Duodenal mucosa (tissue), 2 donors: ENCODE measurements around the gene LIN37.
A peak's percentile ranks its signal among the peaks of the same experiment; 100 is the strongest.

Source experiments
- H3K27ac ChIP-seq: one replicate; pipeline ENCODE4 v1.7.0; 2013; ENCODE audit warnings: low read depth, low read length
- H3K27me3 ChIP-seq, 2 donors: one replicate each; pipeline ENCODE4 v1.7.0; 2013; ENCODE audit warnings: low read length in 2 of 2, control low read depth in 1 of 2; ENCODE audit not compliant: insufficient read depth in 2 of 2, control insufficient read depth in 1 of 2
- H3K36me3 ChIP-seq, 2 donors: one replicate each; pipeline ENCODE4 v1.7.0; 2013; ENCODE audit warnings: low read length in 2 of 2, control low read depth in 1 of 2; ENCODE audit not compliant: insufficient read depth in 2 of 2, control insufficient read depth in 1 of 2
- H3K4me1 ChIP-seq, 2 donors: one replicate each; pipeline ENCODE4 v1.7.0; 2013; ENCODE audit warnings: low read length in 2 of 2, control low read depth in 1 of 2; ENCODE audit not compliant: insufficient read depth in 2 of 2, control insufficient read depth in 1 of 2
- H3K4me3 ChIP-seq, 2 donors: one replicate each; pipeline ENCODE4 v1.7.0; 2013; ENCODE audit warnings: low read length in 2 of 2, low read depth in 1 of 2
- H3K9ac ChIP-seq, 2 donors: one replicate each; pipeline ENCODE4 v1.7.0; 2013; ENCODE audit warnings: low read length in 2 of 2, low read depth in 1 of 2
- H3K9me3 ChIP-seq, 2 donors: one replicate each; pipeline ENCODE4 v1.7.0; 2013; ENCODE audit warnings: low read length in 2 of 2, control low read depth in 1 of 2; ENCODE audit not compliant: control insufficient read depth in 1 of 2

The LIN37 gene

DNA sequence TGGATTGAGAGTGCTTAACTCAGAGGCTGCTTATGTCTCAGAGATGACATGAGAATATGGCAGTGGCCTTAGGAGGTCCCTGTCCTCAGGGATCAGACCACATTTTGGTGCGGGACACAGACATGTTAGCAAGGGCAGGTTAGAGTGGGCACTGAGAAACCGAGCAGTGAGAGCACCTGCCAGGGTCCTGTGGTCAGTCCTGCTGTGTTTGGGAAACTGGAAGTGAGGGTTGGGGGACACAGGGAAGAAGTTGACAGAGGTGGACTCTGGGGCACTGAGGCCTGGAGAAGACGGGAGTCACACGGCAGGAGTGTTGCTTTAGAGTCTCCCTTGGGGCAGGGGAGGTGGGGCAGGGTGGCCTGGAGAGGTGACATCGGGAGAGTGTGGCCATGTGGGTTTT, 13.5 kb upstream of the LIN37 start:
- Histone ChIP-seq H3K9ac (no peak overlapping the region), H3K27ac (no peak overlapping the region), H3K36me3 (peaks cover 47 to 83% of the 10 kb centered on the region in 2 donors)

DNA sequence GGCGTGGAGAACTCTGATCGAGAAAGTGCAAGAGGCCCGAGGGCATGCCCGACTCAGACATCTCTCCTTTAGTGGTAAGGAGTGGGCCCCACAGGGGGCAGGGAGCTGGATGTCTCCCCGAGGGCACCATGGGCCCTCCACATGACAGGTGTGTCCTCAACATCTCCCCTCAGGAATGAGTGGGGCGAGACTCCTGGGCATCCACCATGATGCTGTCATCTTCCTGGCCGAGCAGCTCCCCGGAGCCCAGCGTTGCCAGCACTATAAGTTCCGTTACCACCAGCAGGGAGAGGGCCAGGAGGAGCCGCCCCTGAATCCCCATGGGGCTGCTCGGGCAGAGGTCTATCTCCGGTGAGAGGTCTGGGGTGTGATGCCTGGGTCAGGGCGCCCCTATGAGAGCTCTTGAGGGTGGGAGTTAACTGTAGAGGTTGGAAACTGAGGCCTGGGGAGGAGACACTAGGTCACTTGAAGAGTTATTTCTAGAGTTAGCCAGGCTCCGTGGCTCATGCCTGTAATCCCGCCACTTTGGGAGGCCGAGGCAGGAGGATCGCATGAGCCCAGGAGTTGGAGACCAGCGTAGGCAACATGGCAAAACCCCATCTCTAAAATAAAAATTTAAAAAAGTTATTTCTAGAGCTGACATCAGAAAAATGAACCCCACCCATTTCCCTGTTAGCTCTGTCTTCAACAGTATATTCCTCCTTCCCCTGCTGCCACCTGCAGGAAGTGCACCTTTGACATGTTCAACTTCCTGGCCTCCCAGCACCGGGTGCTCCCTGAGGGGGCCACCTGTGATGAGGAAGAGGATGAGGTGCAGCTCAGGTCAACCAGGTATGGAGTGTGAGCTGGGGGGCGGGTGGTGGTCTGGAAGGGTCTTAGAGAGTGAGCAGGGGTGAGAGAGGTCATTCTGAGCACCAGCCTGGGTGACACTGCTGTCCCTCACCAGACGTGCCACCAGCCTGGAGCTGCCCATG, 11.2 kb upstream of the LIN37 start:
- H3K36me3 ChIP-seq = peaks cover 32 to 60% of the 10 kb centered on the region in 2 donors
- H3K9me3 ChIP-seq = no peaks in the 10 kb centered on the region
- H3K27ac ChIP-seq = no peak overlapping the region
- no peak overlapping the region for H3K9ac ChIP-seq
- H3K27me3 ChIP-seq = no peaks in the 10 kb centered on the region
- H3K4me3 ChIP-seq = no peak overlapping the region
- H3K4me1 ChIP-seq = peaks cover 2 to 12% of the 10 kb centered on the region in 2 donors

More for the DNA sequence above, 13.5 kb upstream of the LIN37 start:
- H3K9me3 ChIP-seq = no peaks in the 10 kb centered on the region
- peaks cover 0 to 4% of the 10 kb centered on the region in 2 donors for H3K4me1 ChIP-seq
- no peaks in the 10 kb centered on the region for H3K27me3 ChIP-seq
- H3K4me3 ChIP-seq = no peak overlapping the region

DNA sequence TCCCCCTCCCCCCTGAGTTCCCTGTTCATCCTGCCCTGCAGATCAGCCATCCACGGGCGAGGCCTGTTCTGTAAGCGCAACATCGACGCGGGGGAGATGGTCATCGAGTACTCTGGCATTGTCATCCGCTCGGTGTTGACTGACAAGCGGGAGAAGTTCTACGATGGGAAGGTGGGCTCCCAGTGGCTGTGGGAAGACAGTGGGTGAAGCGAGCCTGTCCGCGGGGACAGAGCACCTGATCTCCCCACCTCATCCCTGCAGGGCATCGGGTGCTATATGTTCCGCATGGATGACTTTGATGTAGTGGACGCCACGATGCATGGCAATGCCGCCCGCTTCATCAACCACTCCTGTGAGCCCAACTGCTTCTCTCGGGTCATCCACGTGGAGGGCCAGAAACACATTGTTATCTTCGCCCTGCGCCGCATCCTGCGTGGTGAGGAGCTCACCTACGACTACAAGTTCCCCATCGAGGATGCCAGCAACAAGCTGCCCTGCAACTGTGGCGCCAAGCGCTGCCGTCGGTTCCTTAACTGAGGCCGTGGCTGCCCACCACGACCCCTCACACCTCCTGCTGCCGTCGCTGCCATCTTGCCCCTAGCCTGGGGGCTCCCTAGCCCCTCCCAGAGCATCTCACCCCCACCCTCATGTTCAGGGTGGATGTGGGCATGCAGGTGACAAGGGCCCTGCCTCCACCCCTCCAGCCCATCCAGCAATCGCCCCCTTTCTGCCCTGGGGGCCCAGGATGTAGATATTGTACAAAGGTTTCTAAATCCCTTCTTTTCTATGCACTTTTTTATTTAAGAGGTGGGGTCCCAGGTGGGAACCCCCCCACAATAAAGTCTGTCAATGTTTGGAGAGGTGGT, 10.1 kb upstream of the LIN37 start:
- peaks cover 33 to 56% of the 10 kb centered on the region in 2 donors for H3K36me3 ChIP-seq
- peaks cover 2 to 12% of the 10 kb centered on the region in 2 donors for H3K4me1 ChIP-seq
- H3K9ac ChIP-seq = no peak overlapping the region
- H3K27ac ChIP-seq = no peak overlapping the region
- no peak overlapping the region for H3K4me3 ChIP-seq
- no peaks in the 10 kb centered on the region for H3K9me3 ChIP-seq
- H3K27me3 ChIP-seq = no peaks in the 10 kb centered on the region

DNA sequence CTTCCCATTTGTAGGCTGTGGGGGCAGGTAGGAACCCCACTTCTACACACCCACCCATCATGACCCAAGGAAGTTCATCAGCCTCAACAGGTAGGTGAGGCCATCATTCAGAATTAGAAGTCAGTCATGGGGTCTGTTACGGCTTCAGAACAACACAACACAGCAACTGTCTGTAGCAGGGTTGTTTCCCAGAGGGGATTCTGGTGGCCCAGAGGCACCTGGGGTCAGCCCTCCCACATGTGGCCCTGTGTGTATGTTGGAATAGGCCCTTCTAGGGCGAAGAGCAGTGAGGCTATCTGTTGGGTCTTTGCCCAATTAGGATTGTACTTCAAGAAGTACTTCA, 9.5 kb upstream of the LIN37 start:
- no peak overlapping the region for H3K9ac ChIP-seq
- peaks cover 33 to 49% of the 10 kb centered on the region in 2 donors for H3K36me3 ChIP-seq
- H3K9me3 ChIP-seq = no peaks in the 10 kb centered on the region
- H3K27ac ChIP-seq = no peak overlapping the region
- no peak overlapping the region for H3K4me3 ChIP-seq
- H3K27me3 ChIP-seq = no peaks in the 10 kb centered on the region
- peaks cover 4 to 13% of the 10 kb centered on the region in 2 donors for H3K4me1 ChIP-seq

DNA sequence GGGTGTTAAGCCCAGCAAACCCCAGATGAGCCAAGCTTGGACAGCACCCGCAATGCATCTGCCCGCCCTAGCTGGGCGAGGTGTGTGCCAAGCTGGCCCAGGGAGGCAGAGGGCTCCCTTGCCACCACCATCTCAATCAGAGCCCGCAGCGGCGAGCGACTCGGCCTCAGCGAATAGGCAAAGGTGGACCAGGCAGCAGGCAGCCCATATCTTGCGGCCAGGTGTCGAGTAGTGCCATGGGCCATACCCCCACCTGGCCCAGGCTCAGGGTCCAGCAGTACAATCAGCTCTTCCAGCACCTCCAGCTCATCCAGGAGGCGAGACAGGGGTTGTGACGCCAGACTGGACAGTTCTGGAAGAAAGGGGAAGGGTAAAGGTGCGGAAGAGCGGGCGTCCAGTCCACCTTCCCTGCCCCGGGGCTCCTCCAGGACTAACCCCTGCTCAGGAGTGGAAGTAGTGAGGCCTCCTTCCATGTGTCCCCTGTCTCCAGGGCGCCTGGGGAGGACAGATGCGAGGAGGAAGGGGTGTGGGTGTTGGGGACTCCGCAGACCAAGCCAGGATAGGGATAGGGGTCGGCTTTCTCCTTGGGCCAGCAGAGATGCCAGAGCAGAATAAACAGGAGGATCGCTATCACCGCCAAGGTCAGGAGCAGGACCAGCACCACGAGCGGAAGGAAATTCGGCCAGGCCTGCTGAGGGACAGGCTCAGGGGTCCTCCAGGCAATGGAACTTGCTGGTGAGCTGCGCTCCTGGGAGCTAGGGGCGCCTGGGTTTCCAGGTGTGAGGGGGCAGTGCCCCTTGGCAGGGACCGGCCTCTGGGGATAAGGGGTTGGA, 8.9 kb upstream of the LIN37 start:
- Histone ChIP-seq H3K4me1 (peaks cover 10 to 20% of the 10 kb centered on the region in 2 donors), H3K9ac (peak overlapping the region in 1 of 2 donors; percentile 47), H3K27ac (no peak overlapping the region), H3K9me3 (no peaks in the 10 kb centered on the region), H3K4me3 (peak overlapping the region; percentile 75 to 90), H3K27me3 (no peaks in the 10 kb centered on the region), H3K36me3 (peaks cover 28 to 43% of the 10 kb centered on the region in 2 donors)

DNA sequence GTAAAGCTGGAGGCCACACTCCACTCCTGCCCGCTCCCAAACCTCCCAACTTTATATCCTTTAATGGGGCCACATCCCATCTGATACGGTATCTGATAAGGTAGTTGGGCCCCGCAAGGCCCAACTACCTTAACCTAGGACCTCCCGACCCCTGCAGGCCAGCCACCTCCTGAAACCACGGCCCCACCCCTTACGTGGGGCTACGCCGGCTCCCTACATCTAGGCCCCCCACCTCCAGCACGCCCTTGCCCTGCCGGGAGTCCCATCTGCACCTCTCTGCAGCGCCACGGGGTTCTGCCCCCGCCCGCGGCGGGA, 8.3 kb upstream of the LIN37 start:
- Histone ChIP-seq H3K27me3 (no peaks in the 10 kb centered on the region), H3K27ac (peak overlapping the region; percentile 45), H3K36me3 (peaks cover 28 to 39% of the 10 kb centered on the region in 2 donors), H3K4me3 (peak overlapping the region; percentile 75 to 90), H3K9ac (peak overlapping the region; percentile 47 to 70), H3K4me1 (peaks cover 11 to 23% of the 10 kb centered on the region in 2 donors), H3K9me3 (no peaks in the 10 kb centered on the region)

DNA sequence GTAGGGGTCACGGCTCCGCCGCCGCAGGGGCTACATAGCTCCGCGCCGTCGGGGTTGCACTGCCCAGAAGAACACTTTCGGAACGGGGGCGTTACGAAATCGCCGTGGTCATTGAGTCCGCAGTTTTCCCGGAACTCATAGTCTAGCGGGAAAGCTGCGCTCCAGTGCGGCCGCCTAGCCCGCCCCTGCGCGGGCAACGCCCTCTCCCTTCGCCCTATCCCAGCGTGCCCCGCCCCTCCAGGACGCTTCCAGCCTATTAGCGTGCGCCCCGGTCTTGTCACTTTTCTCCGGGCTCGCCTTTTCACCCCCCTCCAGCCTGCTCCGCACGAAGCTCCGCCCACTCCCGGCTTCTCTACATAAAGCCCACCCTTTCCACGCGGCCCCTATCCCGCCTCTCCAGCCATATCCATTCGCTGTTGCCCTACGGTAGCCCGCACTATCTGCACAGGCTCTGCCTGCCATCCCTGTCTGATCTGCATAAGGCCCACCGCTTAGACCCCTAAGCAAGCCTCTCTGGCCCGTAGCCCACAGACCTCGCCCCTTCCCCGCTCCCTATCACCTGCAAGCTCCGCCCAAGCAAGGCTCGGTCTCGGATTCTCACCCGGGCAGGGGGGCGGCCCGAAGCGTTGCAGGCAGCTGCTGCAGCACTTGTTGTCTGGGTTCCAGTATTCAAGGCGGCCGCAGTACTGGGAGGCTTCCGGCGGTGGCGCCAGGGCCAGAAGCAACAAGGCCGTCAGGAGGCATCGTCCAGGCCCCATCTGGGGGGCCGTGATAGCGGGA, 7.8 kb upstream of the LIN37 start:
- peak overlapping the region; percentile 60 to 70 for H3K9ac ChIP-seq
- H3K36me3 ChIP-seq = peaks cover 25 to 34% of the 10 kb centered on the region in 2 donors
- peaks cover 11 to 23% of the 10 kb centered on the region in 2 donors for H3K4me1 ChIP-seq
- H3K9me3 ChIP-seq = no peaks in the 10 kb centered on the region
- H3K27me3 ChIP-seq = no peaks in the 10 kb centered on the region
- H3K4me3 ChIP-seq = peak overlapping the region; percentile 82 to 90
- H3K27ac ChIP-seq = peak overlapping the region; percentile 64

DNA sequence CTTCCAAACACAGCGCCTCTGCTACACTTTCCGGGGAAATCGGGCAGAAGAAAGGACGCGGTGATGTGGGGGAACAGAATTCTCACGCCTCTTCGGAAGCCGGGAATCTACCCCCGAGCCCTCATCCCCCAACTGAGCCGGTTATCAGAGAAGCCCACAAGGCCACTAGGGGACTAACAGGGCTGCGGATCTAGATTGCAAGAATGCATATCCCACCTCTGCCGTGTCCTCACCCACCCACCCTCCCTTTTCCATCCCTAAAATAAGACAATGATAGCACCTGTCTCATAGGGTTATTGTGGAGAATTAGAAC, 7.2 kb upstream of the LIN37 start:
- H3K4me1 ChIP-seq = peaks cover 14 to 29% of the 10 kb centered on the region in 2 donors
- peaks cover 23 to 30% of the 10 kb centered on the region in 2 donors for H3K36me3 ChIP-seq
- H3K9me3 ChIP-seq = no peaks in the 10 kb centered on the region
- peak overlapping the region; percentile 82 to 90 for H3K4me3 ChIP-seq
- no peaks in the 10 kb centered on the region for H3K27me3 ChIP-seq
- peak overlapping the region; percentile 58 to 60 for H3K9ac ChIP-seq
- peak overlapping the region; percentile 64 for H3K27ac ChIP-seq

DNA sequence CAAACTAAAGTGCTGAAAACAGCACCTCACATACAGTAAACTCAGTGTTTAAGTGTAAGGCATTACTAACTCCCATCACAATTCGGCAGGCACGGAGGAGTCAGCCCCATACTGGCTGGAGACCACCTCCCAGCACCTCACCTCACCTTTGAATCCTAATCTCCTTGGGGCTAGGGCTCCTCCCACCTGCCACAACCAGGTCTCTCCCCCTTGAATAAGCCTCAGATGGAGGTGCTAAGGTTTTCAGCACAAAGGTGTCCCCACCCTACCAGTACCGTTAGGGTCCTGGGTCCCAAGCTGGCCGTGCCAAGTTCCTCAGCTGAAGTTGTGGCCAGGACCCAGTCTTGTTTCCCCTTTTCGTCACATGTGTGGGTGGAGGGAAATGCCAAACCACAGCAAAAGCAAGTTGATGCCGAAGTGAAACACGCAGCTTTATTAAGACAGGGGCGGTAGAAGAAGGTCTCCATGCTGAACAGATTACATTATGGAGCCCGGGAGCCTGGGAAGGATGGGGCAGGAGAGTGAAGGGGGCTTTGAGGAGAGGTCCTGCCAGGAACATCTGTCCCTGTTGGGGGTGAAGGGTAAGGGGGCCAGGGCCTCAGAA, 6.2 kb upstream of the LIN37 start, which contains the start of gene IGFLR1:
Gene IGFLR1 (minus strand): TSS at position 332 of the 604 bp plus-strand sequence. CDS start 1,272 bp downstream, outside the sequence.
- Histone ChIP-seq H3K4me3 (peak within 1 kb of the TSS; percentile 38 to 53), H3K27ac (peak within 1 kb of the TSS; percentile 81)

More for the DNA sequence above, 6.2 kb upstream of the LIN37 start, which contains the start of gene IGFLR1:
- peak within 1 kb of the TSS; percentile 25 to 59 for H3K9ac ChIP-seq
- peaks cover 19 to 33% of the 10 kb centered on the region in 2 donors for H3K4me1 ChIP-seq
- no peaks in the 10 kb centered on the region for H3K9me3 ChIP-seq
- H3K36me3 ChIP-seq = peaks cover 16 to 20% of the 10 kb centered on the region in 2 donors
- no peaks in the 10 kb centered on the region for H3K27me3 ChIP-seq
